SK-N-SH treated with all-trans-retinoic acid at 6 μM for 48 hours (cell line): ENCODE results near the gene NUDT9.

Experiments
- ATAC-seq: fragments of 200-7000 bp; cut with Tn5 transposase; 3 replicates; pipeline ENCODE4 v1.9.1; 2020; ENCODE audit warnings: mild to moderate bottlenecking, moderate library complexity
- ARNTL ChIP-seq: fragments of 450-650 bp; formaldehyde crosslinking; IDR thresholded peaks from 2 replicates; pipeline ENCODE4 v1.5.0; 2020; ENCODE audit warnings: low read depth, mild to moderate bottlenecking, moderate library complexity, borderline replicate concordance
- BACH2 ChIP-seq: fragments of 250-450 bp; sonication (Bioruptor Pico); IDR thresholded peaks from 2 replicates; pipeline ENCODE4 v1.9.0; 2021; ENCODE audit warnings: mild to moderate bottlenecking, borderline replicate concordance
- CSDC2 ChIP-seq: fragments of 250-450 bp; sonication (Bioruptor Pico); IDR thresholded peaks from 2 replicates; pipeline ENCODE4 v1.5.0; 2020; ENCODE audit warnings: mild to moderate bottlenecking, moderate library complexity
- CSRNP3 ChIP-seq: fragments of 250-450 bp; sonication (Bioruptor Pico); IDR thresholded peaks from 2 replicates; pipeline ENCODE4 v1.5.1; 2021; ENCODE audit warnings: mild to moderate bottlenecking, moderate library complexity
- ESRRG ChIP-seq: fragments of 250-450 bp; sonication (Bioruptor Pico); IDR thresholded peaks from 2 replicates; pipeline ENCODE4 v1.6.1; 2021; ENCODE audit warnings: mild to moderate bottlenecking
- GLIS3 ChIP-seq: fragments of 250-450 bp; sonication (Bioruptor Pico); IDR thresholded peaks from 2 replicates; pipeline ENCODE4 v1.5.0; 2020; ENCODE audit warnings: mild to moderate bottlenecking, moderate library complexity
- ISL1 ChIP-seq: fragments of 250-450 bp; sonication (Bioruptor Pico); IDR thresholded peaks from 2 replicates; pipeline ENCODE4 v2.1.2; 2022; ENCODE audit warnings: mild to moderate bottlenecking, moderate library complexity
- OSR1 ChIP-seq: fragments of 250-450 bp; sonication (Bioruptor Pico); IDR thresholded peaks from 2 replicates; pipeline ENCODE4 v1.8.0; 2022; ENCODE audit warnings: moderate library complexity, mild to moderate bottlenecking, inconsistent platforms
- SNAI2 ChIP-seq: fragments of 250-450 bp; sonication (Bioruptor Pico); IDR thresholded peaks from 2 replicates; pipeline ENCODE4 v1.5.0; 2020; ENCODE audit warnings: mild to moderate bottlenecking, moderate library complexity
- TOX ChIP-seq: fragments of 250-450 bp; sonication (Bioruptor Pico); IDR thresholded peaks from 2 replicates; pipeline ENCODE4 v1.8.0; 2021; ENCODE audit warnings: mild to moderate bottlenecking, moderate library complexity, borderline replicate concordance
- ZFP3 ChIP-seq: fragments of 250-450 bp; sonication (Bioruptor Pico); IDR thresholded peaks from 2 replicates; pipeline ENCODE4 v1.5.0; 2020; ENCODE audit warnings: mild to moderate bottlenecking, moderate library complexity
- ZFP30 ChIP-seq: fragments of 450-650 bp; formaldehyde crosslinking; IDR thresholded peaks from 2 replicates; pipeline ENCODE4 v1.5.0; 2022; ENCODE audit warnings: mild to moderate bottlenecking, moderate library complexity
- ZNF565 ChIP-seq: fragments of 450-650 bp; formaldehyde crosslinking; conservative IDR thresholded peaks from 2 replicates; pipeline ENCODE4 v1.5.0; 2020; ENCODE audit warnings: low read depth, mild to moderate bottlenecking, moderate library complexity
- ZNF70 ChIP-seq: fragments of 450-650 bp; formaldehyde crosslinking; IDR thresholded peaks from 2 replicates; pipeline ENCODE4 v1.5.0; 2020; ENCODE audit warnings: mild to moderate bottlenecking, moderate library complexity
- ZNF8 ChIP-seq: fragments of 450-650 bp; formaldehyde crosslinking; IDR thresholded peaks from 2 replicates; pipeline ENCODE4 v1.5.0; 2020; ENCODE audit warnings: mild to moderate bottlenecking, moderate library complexity
- TF ChIP-seq, protein P1 (sequence below): fragments of 250-450 bp; sonication (Bioruptor Pico); IDR thresholded peaks from 2 replicates; pipeline ENCODE4 v1.8.0; 2021; ENCODE audit warnings: low read depth, mild to moderate bottlenecking, moderate library complexity, borderline replicate concordance
- TF ChIP-seq, protein P2 (sequence below): fragments of 250-450 bp; sonication (Bioruptor Pico); IDR thresholded peaks from 2 replicates; pipeline ENCODE4 v1.5.1; 2020; ENCODE audit warnings: low read depth, mild to moderate bottlenecking, moderate library complexity
- TF ChIP-seq, protein P3 (sequence below): fragments of 250-450 bp; sonication (Bioruptor Pico); IDR thresholded peaks from 2 replicates; pipeline ENCODE4 v1.8.0; 2020; ENCODE audit warnings: mild to moderate bottlenecking, moderate library complexity, borderline replicate concordance

NUDT9 gene

GRCh38 chr4:87500092-87500462, 77.7 kb downstream of the NUDT9 start:
- TF ChIP-seq TOX, result no peak
- TF ChIP-seq OSR1, result no peak
- no peak for TF ChIP-seq ISL1 (CRISPR knock-in tag)
- TF ChIP-seq SNAI2 (CRISPR knock-in tag), result no peak
- TF ChIP-seq ZFP3 (CRISPR knock-in tag), result no peak
- no peak for TF ChIP-seq BACH2 (CRISPR knock-in tag)
- TF ChIP-seq CSRNP3 (CRISPR knock-in tag), result no peak
- no peak for TF ChIP-seq ZNF70
- TF ChIP-seq, protein P1, sequence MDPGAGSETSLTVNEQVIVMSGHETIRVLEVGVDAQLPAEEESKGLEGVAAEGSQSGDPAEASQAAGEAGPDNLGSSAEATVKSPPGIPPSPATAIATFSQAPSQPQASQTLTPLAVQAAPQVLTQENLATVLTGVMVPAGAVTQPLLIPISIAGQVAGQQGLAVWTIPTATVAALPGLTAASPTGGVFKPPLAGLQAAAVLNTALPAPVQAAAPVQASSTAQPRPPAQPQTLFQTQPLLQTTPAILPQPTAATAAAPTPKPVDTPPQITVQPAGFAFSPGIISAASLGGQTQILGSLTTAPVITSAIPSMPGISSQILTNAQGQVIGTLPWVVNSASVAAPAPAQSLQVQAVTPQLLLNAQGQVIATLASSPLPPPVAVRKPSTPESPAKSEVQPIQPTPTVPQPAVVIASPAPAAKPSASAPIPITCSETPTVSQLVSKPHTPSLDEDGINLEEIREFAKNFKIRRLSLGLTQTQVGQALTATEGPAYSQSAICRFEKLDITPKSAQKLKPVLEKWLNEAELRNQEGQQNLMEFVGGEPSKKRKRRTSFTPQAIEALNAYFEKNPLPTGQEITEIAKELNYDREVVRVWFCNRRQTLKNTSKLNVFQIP (CRISPR knock-in tag), result no peak
- TF ChIP-seq, protein P2, sequence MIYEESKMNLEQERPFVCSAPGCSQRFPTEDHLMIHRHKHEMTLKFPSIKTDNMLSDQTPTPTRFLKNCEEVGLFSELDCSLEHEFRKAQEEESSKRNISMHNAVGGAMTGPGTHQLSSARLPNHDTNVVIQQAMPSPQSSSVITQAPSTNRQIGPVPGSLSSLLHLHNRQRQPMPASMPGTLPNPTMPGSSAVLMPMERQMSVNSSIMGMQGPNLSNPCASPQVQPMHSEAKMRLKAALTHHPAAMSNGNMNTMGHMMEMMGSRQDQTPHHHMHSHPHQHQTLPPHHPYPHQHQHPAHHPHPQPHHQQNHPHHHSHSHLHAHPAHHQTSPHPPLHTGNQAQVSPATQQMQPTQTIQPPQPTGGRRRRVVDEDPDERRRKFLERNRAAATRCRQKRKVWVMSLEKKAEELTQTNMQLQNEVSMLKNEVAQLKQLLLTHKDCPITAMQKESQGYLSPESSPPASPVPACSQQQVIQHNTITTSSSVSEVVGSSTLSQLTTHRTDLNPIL (CRISPR knock-in tag), result no peak
- TF ChIP-seq CSDC2 (CRISPR knock-in tag), result no peak
- no peak for ATAC-seq

DNA sequence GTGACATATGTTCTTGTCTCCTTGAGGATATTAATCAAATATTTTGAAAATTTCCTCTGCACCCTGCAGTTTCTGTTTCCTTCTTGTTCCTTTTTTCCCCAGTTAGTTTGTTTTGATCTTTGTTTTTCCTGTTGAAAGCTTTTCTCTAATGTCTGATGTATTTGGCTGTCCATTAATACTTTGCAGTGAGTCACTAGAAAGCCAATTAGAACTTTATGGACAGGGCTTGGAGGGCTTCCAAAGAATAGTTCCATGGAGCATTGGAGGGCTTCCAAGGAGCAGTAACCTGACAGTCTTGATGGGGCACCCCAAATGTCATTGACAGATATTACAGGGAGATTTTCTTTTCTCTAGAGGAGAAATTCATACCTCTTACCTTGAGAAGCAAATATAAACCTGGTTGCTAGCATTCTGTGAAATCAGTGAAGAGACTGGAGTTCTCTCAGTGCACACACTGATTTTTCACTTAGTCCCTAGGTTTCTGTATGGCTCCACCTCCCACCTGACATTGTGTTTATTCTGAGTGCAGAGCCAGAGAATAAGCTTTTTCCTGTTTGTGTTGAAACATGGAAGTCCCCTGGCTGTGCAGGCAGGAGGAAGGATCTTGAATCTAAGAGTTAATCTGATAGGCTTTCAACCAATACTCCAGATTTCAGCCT, 80.3 kb downstream of the NUDT9 start:
- peak; percentile 61 for ATAC-seq
- TF ChIP-seq ISL1 (CRISPR knock-in tag) (peak; percentile 92), TOX (peak; percentile 64; the same call in 1 of the 2 replicates), ARNTL (no peak)
- TF ChIP-seq, protein P2 (CRISPR knock-in tag), result peak; percentile 46; the same call in 1 of the 2 replicates

- no peak for ATAC-seq
- no peak for TF ChIP-seq TOX
- TF ChIP-seq GLIS3, result no peak
- no peak for TF ChIP-seq CSDC2 (CRISPR knock-in tag)
- TF ChIP-seq ZFP30 (CRISPR knock-in tag), result no peak
- TF ChIP-seq ARNTL, result no peak
- no peak for TF ChIP-seq ESRRG (CRISPR knock-in tag)
- TF ChIP-seq BACH2 (CRISPR knock-in tag), result no peak
- TF ChIP-seq, protein P3, sequence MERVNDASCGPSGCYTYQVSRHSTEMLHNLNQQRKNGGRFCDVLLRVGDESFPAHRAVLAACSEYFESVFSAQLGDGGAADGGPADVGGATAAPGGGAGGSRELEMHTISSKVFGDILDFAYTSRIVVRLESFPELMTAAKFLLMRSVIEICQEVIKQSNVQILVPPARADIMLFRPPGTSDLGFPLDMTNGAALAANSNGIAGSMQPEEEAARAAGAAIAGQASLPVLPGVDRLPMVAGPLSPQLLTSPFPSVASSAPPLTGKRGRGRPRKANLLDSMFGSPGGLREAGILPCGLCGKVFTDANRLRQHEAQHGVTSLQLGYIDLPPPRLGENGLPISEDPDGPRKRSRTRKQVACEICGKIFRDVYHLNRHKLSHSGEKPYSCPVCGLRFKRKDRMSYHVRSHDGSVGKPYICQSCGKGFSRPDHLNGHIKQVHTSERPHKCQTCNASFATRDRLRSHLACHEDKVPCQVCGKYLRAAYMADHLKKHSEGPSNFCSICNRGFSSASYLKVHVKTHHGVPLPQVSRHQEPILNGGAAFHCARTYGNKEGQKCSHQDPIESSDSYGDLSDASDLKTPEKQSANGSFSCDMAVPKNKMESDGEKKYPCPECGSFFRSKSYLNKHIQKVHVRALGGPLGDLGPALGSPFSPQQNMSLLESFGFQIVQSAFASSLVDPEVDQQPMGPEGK (CRISPR knock-in tag), result no peak
Measured at GRCh38 chr4:87505862-87506261, 83.5 kb downstream of the NUDT9 start.

DNA sequence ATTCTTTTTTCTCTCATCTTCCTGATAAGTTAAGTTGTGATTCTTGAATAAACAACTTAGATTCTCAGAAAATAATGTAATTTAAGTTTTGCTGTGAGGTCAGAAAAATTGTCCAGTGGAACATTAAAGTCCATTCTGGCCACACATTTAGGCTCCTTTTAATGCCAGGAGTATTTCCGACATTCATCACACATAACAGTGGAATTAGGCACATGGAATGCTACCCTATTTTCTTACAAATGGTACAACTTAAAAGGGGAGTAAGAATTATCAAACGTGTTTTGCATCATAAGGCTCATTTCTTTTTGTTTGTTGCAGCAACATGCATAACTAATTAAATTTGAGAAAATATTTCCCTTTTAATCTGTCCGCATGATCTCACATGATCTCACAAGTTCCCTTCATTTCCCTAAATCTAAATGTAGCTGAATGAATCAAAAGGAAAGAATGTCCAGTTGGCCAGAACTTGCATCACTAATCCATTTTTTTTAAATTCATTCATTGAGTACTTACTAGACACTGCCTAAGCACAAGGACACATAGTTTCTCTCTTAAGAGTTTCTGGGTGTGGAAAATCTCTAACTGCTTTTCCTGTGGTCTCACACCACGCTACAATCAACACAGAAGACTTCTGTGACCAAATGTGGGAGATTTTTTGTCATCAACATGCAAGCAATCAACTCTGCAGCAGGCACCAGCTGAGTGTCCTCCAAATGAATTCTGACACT, 84.8 kb downstream of the NUDT9 start:
- ATAC-seq, result peak; percentile 82
- no peak for TF ChIP-seq ZNF70
- TF ChIP-seq ZNF565, result no peak
- no peak for TF ChIP-seq ZFP3 (CRISPR knock-in tag)
- TF ChIP-seq ESRRG (CRISPR knock-in tag), result no peak
- TF ChIP-seq ISL1 (CRISPR knock-in tag), result peak; percentile 69
- no peak for TF ChIP-seq ZNF8 (CRISPR knock-in tag)
- TF ChIP-seq BACH2 (CRISPR knock-in tag), result no peak
- TF ChIP-seq, protein P2 (CRISPR knock-in tag), result peak; percentile 39; the same call in 1 of the 2 replicates
- no peak for TF ChIP-seq CSDC2 (CRISPR knock-in tag)
- TF ChIP-seq, protein P1 (CRISPR knock-in tag), result no peak
- TF ChIP-seq, protein P3 (CRISPR knock-in tag), result no peak
- TF ChIP-seq ARNTL, result no peak
- TF ChIP-seq ZFP30 (CRISPR knock-in tag), result no peak
- TF ChIP-seq TOX, result no peak
